Measurements from ENCODE around the gene ARNT2.

Gene ARNT2

DNA sequence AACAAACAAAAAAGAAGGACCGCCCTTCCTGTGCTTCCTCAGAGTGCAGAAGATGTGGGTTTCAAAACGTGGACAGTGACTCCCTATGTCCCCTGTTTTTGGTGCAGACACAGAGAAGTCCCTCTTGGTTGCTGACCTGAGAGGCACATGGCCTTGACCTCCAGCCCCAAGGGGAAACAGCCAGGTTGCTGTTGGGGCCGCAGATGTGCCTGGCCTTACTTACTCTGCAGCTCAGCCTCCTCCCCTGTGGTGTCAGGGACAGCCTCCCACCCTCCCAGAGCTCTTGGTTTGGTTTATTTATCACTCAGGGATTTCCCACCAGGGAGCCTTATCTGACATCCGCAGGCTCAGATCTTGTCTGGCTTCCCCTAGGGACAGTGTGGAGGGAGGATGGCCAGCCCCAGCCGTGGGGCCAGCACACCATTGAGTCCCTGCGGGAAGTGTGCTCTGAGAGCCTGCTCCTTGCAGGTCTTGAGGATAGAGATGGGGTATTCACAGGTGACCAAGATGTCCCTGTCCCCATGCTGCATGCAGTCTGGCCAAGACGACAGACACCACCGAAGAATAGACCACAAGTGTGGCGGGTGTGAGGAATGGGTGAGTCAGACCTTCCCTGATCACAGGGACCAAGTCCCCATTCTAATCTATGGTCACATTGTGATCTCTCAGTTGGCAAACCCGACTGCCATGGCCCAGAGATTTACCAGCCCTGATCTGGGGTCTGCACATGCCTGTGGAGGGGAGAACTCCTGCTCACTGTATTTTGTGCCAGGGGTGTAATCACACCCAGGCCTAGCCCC lies 156.6 kb downstream of the ARNT2 start:
- DNase-seq: no peak

DNA sequence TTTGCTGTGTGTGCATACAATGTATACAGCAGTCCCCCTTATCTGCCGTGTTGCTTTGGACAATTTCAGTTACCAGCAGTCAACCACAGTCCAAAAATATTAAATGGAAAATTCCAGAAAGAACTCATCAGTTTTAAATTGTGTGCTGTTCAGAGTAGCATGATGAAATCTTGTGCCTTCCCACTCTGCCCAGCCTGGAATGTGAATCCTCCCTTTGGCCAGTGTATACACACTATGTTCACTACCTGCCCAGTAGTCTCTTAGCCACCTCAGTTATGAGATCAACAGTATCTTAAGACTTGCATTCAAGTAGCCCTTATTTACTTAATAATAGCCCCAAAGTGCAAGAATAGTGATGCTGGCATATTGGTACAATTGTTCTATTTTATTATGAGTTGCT lies 157.3 kb downstream of the ARNT2 start:
- DNase-seq: no peak

DNA sequence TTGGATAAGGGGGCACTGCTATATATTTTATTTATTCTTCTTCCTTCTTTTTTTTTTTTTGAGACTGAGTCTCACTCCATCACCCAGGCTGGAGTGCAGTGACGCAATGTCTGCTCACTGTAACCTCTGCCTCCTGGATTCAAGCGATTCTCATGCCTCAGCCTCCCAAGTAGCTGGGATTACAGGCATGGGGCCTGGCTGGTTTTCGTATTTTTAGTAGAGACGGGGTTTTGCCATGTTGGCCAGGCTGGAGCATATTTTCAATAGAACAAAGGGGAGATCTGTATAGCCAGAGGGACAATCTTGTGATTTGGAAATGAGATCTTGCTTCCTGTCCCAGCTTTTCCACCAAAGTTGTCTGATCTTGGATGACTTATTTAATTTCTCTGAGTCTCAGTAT lies 157.9 kb downstream of the ARNT2 start:
- no peak for DNase-seq

DNA sequence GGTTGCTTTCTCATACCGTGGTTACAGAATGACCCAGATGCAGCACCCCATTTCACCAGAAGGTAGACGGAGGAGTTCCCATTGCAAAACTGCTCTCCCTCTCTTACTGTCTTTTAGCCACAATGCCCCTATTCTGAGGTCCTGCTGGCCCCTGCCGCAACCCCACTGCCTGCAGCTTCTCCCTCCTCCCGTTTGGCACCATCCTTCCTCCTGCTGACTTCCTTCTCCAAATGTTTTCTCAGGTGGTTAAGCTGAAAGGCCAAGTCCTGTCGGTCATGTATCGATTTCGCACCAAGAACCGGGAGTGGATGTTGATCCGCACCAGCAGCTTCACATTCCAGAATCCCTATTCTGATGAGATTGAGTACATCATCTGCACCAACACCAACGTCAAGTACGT lies 158.7 kb downstream of the ARNT2 start:
- DNase-seq: no peak

DNA sequence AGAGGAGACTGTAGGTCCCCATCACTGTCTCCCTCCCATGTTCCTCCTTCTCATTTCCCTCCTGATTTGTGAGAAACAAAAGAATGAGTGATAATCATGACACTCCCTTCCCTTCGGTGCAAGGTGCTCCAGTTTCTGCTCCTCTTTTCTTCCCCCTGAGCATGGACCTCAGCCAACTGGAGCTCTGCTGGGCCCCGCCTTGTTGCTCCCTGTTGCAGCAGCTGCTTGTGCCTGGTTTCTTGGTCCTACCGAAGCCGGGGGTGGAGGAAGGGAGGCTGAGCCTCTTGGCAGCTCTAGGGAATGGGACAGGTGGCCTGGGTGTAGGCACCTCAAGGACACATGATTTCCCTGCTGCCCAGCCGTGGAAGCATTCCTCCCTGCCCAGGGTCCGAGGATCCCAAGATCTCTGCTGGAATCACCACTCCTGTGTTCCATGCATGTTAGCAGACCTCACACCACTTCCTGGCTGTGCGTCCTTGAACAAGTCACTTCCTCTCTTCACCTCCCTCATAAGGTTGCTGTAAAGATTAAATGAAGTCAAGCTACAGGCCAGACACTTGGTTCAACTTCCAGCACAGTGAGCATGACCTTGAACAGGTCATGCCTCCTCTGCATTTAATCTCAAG lies 159.3 kb downstream of the ARNT2 start:
- no peak for DNase-seq

DNA sequence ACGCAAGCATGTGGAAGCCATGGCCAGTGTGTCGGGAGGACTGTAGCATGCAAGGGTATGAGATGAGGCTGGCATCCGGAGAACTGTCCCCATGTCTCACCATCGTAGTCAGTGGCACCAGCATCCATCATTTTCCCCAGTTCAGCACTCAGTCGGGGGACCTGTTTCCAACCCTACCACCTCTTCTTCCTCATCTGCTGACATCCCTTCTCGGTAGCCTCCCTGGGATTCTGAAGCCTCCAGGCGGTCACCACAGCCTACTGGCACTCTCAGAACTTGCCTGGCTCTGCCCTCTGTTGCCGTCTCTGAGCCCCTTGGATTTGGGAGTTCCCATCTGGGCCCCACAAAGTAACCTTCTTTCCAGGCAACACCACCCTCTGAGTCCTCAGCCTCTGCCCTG lies 159.9 kb downstream of the ARNT2 start:
- DNase-seq: no peak

DNA sequence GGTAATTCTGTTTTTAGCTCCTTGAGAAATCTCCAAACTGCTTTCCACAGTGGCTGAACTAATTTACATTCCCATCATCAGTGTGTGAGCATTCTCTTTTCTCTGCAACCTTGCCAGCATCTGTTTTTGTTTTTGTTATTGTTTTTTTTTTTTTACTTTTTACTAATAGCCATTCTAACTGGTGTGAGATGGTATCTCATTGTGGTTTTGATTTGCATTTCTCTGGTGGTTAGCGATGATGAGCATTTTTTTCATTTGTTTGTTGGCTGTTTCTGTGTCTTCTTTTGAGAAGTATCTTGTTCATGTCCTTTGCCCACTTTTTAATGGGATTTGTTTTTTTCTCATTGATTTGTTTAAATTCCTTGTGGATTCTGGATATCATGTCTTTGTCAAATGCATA lies 161.2 kb downstream of the ARNT2 start:
- DNase-seq: no peak

DNA sequence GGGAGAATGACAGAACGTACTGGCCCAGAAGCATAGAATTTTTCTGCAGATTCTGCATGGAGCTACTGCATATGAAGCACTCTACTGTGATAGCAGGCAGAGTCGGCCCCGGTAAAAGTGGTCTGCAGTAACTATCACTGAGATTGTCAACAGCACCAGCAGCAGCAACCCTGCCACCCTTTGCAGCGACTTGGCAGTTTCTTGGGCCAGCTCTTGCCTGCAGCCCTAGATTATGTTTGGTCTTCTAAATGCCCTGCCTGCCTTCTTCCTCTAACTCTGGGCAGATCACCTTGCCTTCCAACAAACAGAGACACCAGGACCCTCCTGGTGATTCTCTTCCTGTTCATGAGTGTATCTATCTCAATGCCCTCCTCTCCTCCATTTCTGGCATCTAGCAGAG lies 161.8 kb downstream of the ARNT2 start:
- no peak for DNase-seq

DNA sequence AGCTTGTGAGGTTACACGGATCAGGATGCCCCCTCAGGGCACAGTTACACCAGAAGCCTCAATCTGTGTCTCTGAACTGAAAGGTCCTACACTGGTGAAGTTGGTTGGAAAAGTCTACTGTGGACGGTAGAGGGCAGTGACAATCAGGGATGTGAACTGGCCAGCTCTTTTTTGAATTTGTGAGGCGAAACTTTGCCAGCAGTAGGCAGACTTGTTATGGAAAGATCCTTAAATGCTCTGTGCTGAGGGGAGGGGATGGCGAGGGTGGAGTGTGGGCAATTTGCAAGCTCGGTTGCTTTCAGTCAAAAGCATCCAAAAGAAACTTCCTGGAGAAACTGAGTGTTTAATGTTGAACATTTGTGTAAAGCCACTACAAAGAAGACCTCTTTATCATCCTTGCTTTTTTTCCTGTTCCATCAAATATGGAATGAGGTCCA lies 163.6 kb downstream of the ARNT2 start:
- DNase-seq: peak; percentile 73

DNA sequence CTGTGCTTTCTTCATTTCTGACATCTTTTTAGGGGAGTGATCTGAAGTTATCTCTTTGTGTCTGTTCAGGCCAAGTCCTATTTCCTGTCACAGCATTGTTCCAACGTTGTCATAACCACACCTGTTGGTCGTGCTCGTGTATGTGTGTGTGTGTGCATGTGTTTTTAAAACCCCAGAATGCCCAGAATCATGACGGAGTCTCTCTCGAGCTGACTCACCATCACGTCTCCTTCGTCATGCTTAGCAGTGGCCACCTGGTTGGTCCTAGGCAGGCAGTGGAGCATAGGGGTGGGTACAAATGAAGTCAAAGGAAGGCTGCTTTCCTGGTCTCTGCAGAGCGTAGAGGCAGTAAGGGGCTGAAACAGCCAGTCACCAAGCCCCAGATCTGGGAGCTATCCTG lies 164.1 kb downstream of the ARNT2 start:
- no peak for DNase-seq

DNA sequence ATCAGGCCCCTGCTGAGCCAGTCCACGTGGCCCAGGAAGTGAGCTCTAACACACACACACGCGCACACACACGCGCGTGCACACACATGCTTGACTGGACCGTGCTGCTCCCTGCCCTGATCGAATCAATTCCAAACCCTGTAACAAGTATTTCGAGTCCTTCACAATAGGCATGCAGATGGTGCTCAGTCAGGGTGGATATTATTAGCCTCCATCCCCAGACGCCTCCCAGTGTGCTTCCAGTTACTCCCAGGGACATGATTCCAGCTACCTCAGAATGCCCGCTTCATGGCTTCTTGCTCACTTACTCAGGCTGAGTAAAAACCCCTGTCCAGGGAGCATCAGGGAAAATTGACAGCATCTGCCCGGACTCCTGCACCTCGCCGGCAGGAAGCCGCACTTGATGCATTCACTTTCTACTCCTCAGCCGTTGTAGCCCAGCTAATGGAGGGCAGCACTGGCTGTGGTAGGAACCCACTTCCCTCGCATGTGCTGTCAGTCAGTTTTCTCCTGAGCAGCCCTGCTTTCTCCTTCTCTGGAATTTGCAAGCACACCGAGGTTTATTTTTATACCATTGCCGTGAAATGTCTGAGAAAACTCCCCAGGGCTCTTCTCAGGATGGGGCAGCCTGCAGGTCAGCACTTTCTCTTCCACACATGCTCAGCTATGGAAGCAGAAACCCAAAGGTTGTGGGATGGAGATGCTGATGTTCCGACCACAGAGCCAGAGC lies 164.9 kb downstream of the ARNT2 start:
- no peak for DNase-seq

DNA sequence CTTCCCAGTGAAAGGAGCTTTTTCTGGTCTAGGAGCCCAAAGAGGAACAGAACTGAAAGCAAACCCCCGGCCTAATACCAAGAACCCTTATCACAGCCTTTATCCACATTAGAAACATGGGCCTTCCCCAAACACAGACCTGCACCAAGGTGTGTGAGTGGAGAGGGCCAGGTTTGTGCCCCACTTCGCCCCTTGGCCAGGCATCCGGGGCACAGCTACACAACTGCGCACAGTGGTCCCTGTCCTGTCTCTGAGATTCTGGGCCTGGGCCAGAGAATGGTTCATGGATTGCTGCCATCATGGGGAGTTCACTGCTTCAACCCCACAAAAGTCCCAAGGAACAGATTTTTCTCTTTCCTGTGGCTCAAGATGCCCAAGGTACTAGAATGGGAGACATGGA lies 165.5 kb downstream of the ARNT2 start:
- DNase-seq: no peak

DNA sequence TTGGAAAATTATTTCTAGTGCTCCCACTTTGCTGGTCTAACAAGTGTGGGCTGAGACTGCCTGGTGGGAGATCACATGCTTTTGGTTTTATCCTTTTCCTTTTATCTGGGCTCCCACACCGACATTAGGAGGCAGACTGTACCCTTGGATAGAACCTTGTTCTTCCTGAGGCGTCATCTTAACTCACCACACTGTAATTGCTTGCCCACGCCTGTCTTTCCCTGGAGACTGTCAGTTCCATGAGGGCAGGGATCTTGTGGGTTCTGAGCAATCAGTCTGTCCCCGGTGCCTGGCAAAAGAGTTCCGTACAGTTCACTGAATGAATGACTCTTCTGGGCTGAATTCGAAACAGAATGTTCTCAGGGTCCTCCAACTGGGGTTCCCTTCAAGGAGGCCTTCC lies 166.4 kb downstream of the ARNT2 start:
- no peak for DNase-seq

DNA sequence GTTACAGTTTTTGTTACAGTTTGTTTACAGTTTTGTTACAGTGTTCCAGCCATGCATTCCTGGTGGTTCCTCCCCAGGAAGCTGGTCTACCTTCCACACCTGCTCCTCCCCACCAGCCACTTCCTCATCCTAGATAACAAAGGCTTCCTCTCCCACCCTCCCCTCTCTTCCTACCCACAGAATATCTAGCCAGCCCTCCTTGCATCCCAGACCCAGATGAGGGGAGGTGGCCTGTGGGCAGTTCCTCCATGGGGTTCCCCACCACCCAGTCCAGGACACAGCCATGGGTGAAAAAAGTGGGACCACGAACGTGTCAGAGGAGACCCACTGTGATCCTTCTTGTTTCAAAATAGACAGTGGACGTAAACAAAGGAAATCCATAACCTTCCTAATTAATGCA lies 168.2 kb downstream of the ARNT2 start:
- DNase-seq: no peak

DNA sequence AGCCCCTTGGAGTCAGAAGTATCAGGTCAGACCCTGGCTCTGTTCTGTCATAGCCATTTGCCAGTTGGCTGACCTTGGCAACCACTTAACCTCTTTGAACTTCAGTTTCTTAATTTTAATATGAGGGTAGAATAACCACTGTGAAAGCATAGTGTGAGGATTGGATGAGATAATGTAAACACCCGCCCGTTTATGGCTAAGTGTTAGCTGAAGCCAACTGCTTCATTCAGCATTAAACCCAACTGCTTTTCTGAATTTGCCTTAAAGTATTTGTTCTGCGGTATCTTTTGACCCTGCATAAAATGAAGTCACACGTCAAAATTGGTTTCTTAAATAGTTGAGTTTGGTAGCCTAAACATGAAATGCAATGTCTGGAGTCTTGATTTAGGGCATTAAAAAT lies 169.4 kb downstream of the ARNT2 start:
- DNase-seq: no peak

DNA sequence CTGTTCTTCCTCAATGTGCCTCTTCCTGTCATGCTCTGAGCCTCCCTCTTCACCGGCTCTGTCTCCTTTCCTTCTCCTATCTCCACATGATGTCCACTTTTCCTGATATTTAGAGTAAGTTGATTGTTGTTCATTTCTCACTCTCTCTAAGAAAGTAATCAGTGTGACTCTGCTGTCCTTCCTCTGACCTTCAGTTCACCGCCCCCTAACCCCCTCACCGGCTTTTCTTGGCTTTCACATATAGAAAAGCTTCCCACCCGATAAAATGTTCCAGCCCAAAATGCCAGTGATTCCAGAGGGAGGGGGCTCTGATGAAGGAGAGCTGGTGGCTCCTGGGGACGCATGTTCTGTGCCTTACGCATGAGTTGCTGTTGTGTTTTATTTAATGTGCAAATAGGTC lies 170.4 kb downstream of the ARNT2 start:
- no peak for DNase-seq

DNA sequence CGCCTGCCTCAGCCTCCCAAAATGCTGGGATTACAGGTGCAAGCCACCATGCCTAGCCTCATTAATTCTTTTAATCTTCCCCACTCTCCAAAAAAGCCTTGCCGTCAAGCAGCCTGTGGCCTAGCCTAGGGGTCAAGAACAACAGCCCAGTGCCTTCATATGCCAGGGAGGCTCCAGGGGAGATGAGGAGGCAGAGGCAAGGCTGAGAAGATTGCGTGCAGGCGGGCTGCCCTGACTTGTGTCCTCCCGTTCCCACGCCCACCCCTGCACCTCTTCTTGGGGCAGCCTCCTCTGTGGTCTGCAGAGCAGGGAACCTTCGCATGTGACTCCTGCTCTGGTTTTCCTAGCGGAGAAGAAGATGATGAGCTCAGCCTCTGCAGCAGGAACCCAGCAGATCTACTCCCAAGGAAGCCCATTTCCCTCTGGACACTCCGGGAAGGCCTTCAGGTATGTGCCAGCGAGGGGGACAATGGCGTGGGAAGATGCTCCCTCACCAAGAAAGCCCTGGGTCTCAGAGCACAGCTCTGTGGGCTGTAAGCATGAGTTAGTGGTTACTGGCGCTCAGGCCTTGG lies 172.4 kb downstream of the ARNT2 start:
- no peak for DNase-seq

DNA sequence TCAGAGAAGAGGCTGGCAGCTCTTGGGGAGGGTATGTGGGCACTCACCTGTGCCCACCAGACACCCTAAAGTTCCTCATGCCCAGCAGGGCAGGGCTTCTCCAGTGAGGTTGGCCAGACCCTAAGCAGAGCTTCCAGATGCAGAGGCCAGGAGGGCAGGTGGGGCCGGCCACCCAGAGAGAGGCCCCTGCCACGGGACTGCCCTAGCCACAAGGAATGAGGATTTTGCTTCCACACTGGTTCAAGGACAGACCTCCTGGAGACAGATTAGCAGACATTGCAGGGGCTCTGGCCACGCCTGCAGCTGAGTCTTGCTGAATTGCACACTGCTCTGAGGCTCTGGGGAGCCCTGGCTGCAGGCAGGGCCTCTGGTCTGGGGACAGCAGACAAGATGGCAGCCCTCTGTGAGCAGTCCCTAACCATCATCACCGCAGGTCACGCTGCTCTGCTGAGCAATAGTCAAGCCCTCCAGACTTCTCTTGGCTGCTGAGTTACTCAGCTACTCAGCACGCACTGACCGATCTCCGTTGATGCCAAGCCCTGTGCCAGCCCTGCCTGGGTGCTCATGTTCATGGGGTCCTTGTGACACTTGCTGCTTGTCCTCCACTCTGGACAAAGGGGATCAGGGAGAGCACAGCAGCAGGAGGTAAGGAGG lies 173.5 kb downstream of the ARNT2 start:
- no peak for DNase-seq

DNA sequence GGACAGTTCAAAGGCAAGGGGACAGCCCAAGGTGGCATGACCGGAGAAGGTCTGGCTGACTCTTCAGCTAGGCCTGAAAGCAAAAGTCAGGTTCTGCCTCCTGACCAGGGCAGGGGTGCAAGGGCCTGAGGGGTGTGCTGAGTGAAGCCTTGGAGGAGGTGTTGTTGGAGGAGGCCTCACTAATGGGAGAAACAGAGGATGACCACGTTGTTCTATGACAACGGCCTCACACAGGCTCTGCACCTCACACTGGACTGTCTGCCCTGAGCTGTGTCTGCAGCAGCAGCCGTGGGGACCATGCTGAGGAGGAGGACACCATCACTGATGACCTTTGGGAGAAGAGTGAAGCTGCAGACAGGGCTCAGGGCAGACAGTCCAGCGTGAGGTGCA lies 174.0 kb downstream of the ARNT2 start:
- DNase-seq: no peak

DNA sequence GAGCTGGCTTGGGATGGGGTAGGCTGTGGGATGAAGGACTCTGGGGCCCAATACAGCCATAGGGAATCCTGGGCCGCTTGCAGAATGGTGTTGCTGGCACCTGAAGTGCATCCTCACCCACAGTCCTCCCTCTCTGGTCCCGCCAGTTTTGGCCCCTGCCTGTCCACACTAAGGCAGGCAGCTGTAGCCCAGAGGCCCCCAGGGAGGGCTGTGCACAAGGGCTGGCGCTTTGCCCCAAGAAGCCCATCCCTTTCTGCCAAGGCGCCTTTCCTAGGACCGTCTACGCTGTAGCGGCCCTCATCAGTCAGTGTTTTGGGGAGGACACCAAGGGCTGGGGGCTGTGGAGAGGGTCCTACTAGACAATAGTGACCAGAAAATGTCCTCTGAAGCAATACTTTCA lies 174.7 kb downstream of the ARNT2 start:
- DNase-seq: no peak

DNA sequence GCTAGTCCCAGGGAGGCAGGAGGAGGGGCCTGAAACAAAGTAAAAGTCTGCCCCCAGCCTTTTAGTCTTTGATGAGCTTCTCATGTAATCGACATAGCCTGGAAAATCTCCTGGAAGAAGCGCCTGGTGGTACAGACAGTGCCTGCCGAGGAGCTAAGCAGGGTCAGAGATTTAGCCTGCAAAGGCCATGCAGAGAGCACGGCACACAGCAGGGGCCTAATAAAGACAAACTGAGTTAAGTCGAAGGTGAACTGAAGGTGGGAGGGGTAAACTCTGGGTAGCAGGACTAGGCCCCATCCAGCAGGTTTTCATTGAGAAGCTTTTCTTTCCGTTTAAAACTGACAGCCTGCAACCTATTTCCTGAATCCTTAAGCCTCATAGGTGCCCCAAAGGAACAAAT lies 175.4 kb downstream of the ARNT2 start:
- no peak for DNase-seq

DNA sequence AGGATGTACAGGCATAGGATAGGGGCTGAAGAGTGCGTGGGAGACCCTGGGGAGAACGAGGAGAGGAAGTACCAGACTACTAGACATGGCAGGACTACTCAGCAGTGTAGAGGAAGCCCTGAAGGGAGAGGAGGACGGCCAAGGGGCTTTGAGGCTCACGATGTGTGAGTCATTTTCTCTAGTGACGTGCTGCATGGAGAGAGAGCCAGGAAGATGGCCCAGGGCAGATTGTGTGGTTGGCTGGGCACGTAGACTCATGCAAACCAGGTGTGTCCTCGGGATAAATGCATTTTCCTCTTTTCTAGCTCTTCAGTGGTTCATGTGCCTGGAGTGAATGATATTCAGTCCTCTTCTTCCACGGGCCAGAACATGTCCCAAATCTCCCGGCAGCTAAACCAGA lies 175.9 kb downstream of the ARNT2 start:
- peak; percentile 51 for DNase-seq

DNA sequence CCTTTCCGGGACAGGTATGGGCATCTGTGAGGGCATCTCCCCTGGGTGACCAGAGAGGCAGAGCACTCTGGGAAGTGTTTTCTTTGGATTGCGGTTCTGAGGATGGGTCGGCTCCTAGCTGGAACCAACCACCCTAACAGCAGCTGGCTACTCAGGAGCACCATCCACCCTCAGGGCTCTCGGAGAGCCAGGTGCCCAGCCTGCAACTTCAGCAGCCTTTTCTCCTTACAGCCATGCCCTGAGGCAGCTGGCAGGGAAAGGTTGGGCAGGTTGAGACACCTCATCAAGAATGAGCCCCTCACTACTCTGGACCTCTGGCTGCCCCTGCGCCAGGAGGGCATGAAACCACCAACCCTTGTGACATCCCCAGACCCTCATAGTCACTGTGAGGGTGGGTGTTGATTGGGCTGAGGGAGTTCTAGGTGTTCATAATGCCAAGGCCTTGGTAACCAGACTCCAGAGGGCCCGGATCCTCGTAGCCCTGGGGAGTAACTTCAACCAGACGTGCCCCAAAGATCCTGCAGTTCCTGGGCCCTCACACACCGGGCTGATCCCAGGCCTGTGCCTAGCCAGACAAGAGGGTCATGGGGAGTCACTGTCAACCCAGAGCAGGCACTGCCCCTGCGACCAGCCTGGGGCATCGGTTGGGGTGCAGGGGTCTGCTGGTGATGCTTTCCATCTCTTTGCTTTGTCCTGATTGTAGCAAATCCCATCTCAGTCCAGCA lies 176.5 kb downstream of the ARNT2 start:
- DNase-seq: no peak

Data from suppressor macrophage treated with lipopolysaccharide for 4 hours (primary cell).